Neural crest cell (in vitro differentiated cells): ENCODE measurements around the gene DNAL4. TPM values are rescaled to one million over a fixed set of nuclear protein-coding genes. Genes with fewer than 3 reads are reported as not detected.

Experiments
- DNase-seq: peaks from one replicate; pipeline ENCODE4 v3.0.0; 2021; ENCODE audit warnings: low read depth, mixed read lengths, low spot score
- H3K27ac Mint-ChIP-seq: one replicate; pipeline ENCODE4 v1.8.0; 2021; ENCODE audit warnings: mild to moderate bottlenecking, mixed read lengths; ENCODE audit not compliant: unreplicated experiment
- H3K27me3 Mint-ChIP-seq: 2 replicates; pipeline ENCODE4 v1.8.0; 2021; ENCODE audit warnings: low read depth, mild to moderate bottlenecking, mixed read lengths
- H3K36me3 Mint-ChIP-seq: 2 replicates; pipeline ENCODE4 v1.8.0; 2021; ENCODE audit warnings: low read depth, mild to moderate bottlenecking, mixed read lengths
- H3K4me1 Mint-ChIP-seq: 2 replicates; pipeline ENCODE4 v1.8.0; 2021; ENCODE audit warnings: mixed read lengths
- H3K4me3 Mint-ChIP-seq: one replicate; pipeline ENCODE4 v1.8.0; 2021; ENCODE audit warnings: mild to moderate bottlenecking, mixed read lengths
- H3K9me3 Mint-ChIP-seq: 2 replicates; pipeline ENCODE4 v1.8.0; 2021; ENCODE audit warnings: mixed read lengths
- long read RNA-seq: library from polyadenylated mRNA; unstranded; transcript quantifications from one replicate; pipeline ENCODE4 v2.0.0, GENCODE V29; 2020
- total RNA-seq: library from RNA; stranded (reverse); gene quantifications from 2 replicates; pipeline ENCODE4 v1.2.1, GENCODE V29; 2021
- TF ChIP-seq, protein P1 (sequence below): fragments of 200-600 bp; sonication (generic); conservative IDR thresholded peaks from 2 replicates; pipeline ENCODE4 v1.5.0; 2021; ENCODE audit warnings: antibody characterized with exemption, mild to moderate bottlenecking

Gene DNAL4, protein sequence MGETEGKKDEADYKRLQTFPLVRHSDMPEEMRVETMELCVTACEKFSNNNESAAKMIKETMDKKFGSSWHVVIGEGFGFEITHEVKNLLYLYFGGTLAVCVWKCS
- total RNA-seq: 18.0 and 18.9 TPM in 2 replicates
- long read RNA-seq, partial matches to known transcripts: 1 of 3 reads
- long read RNA-seq, other reads (novel, unspliced or antisense): 0 of 3 reads

- Mint-ChIP-seq H3K27me3 (peaks cover 43% of the 10 kb centered on the region), H3K36me3 (no peaks in the 10 kb centered on the region), H3K4me3 (peak within 1 kb of the TSS; percentile 95), H3K27ac (peak within 1 kb of the TSS; percentile 72), H3K9me3 (peaks cover 2% of the 10 kb centered on the region), H3K4me1 (peaks cover 13% of the 10 kb centered on the region)
- TF ChIP-seq, protein P1, sequence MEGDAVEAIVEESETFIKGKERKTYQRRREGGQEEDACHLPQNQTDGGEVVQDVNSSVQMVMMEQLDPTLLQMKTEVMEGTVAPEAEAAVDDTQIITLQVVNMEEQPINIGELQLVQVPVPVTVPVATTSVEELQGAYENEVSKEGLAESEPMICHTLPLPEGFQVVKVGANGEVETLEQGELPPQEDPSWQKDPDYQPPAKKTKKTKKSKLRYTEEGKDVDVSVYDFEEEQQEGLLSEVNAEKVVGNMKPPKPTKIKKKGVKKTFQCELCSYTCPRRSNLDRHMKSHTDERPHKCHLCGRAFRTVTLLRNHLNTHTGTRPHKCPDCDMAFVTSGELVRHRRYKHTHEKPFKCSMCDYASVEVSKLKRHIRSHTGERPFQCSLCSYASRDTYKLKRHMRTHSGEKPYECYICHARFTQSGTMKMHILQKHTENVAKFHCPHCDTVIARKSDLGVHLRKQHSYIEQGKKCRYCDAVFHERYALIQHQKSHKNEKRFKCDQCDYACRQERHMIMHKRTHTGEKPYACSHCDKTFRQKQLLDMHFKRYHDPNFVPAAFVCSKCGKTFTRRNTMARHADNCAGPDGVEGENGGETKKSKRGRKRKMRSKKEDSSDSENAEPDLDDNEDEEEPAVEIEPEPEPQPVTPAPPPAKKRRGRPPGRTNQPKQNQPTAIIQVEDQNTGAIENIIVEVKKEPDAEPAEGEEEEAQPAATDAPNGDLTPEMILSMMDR: no peak
- peak; percentile 77 for DNase-seq
Measured at GRCh38 chr22:38793721-38794466, at the start of gene DNAL4. DNAL4 (minus strand) TSS chr22:38794143; CDS start chr22:38782731, 11,412 bp downstream.

DNA sequence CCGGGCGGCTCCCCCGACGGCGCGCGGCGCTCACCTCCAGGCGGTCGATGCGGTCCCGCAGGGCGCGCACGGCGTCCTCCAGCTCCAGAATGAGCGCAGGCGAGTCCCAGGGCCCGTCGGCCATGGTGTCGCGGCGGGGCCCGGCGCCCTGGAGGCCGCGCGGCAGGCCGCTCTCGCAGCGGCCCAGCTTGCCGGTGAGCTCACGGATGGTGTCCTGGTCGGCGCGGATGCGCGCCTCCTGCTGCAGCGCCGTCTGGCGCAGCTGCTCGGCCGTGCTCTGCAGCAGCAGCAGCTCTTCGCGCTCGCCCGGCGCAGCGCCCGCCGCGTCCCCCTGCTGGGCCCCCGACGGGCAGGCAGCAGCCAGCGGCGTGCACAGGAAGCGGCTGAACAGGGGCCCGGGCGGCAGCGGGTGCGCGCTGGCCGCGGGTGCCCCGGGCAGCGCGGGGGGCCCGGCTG is 49.3 kb upstream of the DNAL4 start:
- no peaks in the 10 kb centered on the region for H3K9me3 Mint-ChIP-seq
- TF ChIP-seq, protein P1: peak; percentile 39
- H3K27me3 Mint-ChIP-seq: peaks cover 72% of the 10 kb centered on the region
- no peak overlapping the region for H3K4me3 Mint-ChIP-seq
- H3K4me1 Mint-ChIP-seq: peaks cover 4% of the 10 kb centered on the region
- peak; percentile 53 for DNase-seq
- no peaks in the 10 kb centered on the region for H3K36me3 Mint-ChIP-seq
- H3K27ac Mint-ChIP-seq: no peak overlapping the region

GRCh38 chr22:38842512-38843200 is 48.7 kb upstream of the DNAL4 start:
- Mint-ChIP-seq H3K9me3 (no peaks in the 10 kb centered on the region), H3K27ac (no peak overlapping the region), H3K4me3 (peak overlapping the region; percentile 88), H3K4me1 (peaks cover 4% of the 10 kb centered on the region), H3K36me3 (no peaks in the 10 kb centered on the region), H3K27me3 (peaks cover 69% of the 10 kb centered on the region)
- TF ChIP-seq, protein P1: no peak
- DNase-seq: no peak

GRCh38 chr22:38841635-38842034 is 47.7 kb upstream of the DNAL4 start:
- no peaks in the 10 kb centered on the region for H3K9me3 Mint-ChIP-seq
- H3K36me3 Mint-ChIP-seq: no peaks in the 10 kb centered on the region
- H3K27me3 Mint-ChIP-seq: peaks cover 65% of the 10 kb centered on the region
- TF ChIP-seq, protein P1: no peak
- H3K4me3 Mint-ChIP-seq: peak overlapping the region; percentile 88
- H3K4me1 Mint-ChIP-seq: peaks cover 4% of the 10 kb centered on the region
- H3K27ac Mint-ChIP-seq: no peak overlapping the region
- DNase-seq: no peak

- Mint-ChIP-seq H3K27ac (no peak overlapping the region), H3K27me3 (peaks cover 64% of the 10 kb centered on the region), H3K4me3 (no peak overlapping the region), H3K4me1 (peaks cover 4% of the 10 kb centered on the region), H3K36me3 (no peaks in the 10 kb centered on the region), H3K9me3 (no peaks in the 10 kb centered on the region)
- DNase-seq: no peak
- TF ChIP-seq, protein P1: no peak
Measured at GRCh38 chr22:38841211-38841610, 47.3 kb upstream of the DNAL4 start.
